Stimulated activated CD4-positive, alpha-beta T cell treated with anti-CD3 and anti-CD28 coated beads, Interleukin-15, amount 100 ng/mL, for 1 hour (primary cell): ENCODE measurements around the gene SPIN1.
"Not testable (repeated sequence)": the region's sequence is repeated elsewhere in the genome, so short reads cannot be mapped to it uniquely, and the experiment has no call there.

ENCODE experiments used
- DNase-seq, 2 donors: peaks; one replicate each; pipeline ENCODE4 v3.0.0-alpha.2; 2020; ENCODE audit warnings: low read depth in 1 of 2, low spot score in 1 of 2

SPIN1 gene

DNA sequence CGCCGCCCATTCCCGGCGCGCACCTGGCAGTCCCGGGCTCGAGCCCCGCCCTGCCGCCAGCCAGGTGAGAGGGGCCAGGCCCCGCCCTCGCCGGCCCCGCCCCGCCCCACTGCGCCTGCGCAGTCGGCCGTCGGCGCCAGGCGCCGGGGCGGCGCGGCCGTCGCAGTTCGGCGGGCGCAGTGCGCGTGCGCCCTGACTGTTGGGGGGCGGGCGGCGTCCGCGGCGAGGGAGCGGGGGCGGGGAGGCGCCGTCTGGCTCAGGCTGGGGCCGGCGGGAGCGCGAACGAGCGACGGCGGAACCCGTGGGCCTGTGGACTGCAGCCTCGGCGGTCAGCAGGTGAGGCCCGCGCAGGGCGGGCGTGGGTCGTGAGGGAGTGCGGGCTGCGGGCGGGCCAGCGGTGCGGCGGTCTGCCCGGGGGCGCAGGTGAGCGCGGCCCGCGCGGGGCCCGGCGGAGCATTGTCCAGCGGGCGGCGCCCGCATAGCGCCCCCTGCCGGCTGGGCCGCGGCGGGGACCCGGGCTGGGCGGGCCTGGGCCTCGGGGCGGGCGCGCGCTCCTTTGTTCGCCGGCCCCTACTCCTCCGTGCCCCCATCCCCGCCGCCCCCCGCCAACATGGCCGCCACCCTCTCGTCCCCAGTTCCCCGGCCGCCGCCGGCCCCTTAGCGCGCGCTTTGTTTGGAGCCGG, at the start of gene SPIN1:
TSS of gene SPIN1 (plus strand) at position 242 of the 683 bp plus-strand sequence. CDS start 38,096 bp downstream, outside the sequence.
- DNase-seq, result peak; percentile 75 to 85

DNA sequence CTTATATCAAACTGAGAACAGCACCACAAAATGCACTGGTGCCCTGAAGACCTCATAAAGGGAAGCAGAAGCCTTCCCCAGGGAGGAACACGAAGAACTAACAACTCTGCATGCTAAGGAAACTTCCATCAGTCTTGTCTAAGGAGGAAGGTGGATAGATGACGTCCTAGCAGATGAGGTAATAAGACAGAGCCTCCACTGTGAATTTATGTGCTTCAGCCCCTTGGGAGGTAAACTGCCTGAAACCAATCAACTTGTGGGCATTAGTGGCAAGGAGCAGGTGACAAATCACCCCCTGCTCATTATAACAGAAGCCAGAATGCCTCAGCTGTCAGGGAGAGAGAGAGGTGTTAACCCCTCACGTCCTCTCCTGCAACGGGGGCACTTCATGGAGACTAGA, 48.9 kb upstream of the SPIN1 start:
- DNase-seq, result no peak

- no peak for DNase-seq
Measured at GRCh38 chr9:88342246-88342645, 46.0 kb upstream of the SPIN1 start.

- no peak for DNase-seq
Measured at GRCh38 chr9:88344013-88344412, 44.2 kb upstream of the SPIN1 start.

DNA sequence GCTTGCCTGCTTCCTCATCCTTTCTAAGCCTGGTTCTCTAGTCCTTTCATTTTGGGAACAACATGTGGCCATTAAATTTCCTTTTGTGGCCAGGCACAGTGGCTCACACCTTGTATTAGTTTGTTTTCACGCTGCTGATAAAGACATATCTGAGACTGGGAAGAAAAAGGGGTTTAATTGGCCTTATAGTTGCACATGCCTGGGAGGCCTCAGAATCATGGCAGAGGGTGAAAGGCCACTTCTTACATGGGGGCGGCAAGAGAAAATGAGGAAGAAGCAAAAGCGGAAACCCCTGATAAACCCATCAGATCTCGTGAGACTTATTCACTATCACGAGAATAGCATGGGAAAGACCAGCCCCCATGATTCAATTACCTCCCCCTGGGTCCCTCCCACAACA, 37.9 kb upstream of the SPIN1 start:
- DNase-seq, result not testable (repeated sequence)

- no peak for DNase-seq
Measured at GRCh38 chr9:88355166-88355565, 33.1 kb upstream of the SPIN1 start.

- not testable (repeated sequence) for DNase-seq
Measured at GRCh38 chr9:88357250-88357649, 31.0 kb upstream of the SPIN1 start.

DNA sequence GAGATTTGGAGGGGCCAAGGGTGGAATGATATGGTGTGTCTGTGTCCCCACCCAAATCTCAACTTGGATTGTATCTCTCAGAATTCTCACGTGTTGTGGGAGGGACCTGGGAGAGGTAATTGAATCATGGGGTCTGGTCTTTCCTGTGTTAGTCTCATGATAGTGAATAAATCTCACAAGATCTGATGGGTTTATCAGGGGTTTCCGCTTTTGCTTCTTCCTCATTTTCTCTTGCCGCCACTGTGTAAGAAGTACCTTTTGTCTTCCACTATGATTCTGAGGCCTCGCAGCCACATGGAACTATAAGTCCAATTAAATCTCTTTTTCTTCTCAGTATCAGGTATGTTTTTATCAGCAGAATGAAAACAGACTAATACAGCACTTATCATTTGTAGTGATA, 29.5 kb upstream of the SPIN1 start:
- no peak for DNase-seq

DNA sequence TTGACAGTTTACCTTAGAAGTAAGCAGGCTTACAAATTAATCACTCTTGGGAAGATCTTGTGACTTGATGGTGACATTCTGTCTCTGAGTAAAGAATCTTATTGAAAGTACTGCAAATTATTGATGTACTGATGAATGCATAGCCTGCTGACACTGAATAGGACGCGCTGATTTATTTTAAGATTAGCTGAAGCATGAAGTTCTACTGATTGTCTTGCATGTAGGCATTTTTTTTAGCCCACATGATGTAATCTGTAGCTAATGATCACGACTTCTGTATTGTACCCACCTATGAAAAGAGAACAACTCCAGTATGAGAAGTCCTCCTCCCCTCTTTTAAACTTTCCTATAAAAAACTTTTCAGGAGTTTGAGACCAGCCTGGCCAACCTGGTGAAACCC, 28.3 kb upstream of the SPIN1 start:
- no peak for DNase-seq

DNA sequence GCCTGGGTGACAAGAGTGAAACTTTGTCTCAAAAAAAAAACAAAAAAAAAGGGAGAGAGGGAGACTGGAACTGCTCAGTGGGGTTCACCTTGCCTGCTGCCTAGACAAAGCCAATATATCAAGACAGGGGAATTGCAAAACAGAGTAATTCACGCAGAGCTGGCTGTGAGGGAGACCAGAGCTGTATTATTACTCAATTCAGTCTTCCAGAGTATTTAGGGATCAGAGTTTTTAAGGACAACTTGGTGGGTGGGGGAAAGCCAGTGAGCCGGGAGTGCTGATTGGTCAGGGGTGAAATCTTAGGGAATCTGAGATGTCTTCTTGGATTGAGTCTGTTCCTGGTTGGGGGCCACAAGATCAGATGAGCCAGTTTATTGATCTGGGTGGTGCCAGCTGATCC, 25.6 kb upstream of the SPIN1 start:
- no peak for DNase-seq

GRCh38 chr9:88363661-88364060, 24.6 kb upstream of the SPIN1 start:
- no peak for DNase-seq

- DNase-seq, result no peak
Measured at GRCh38 chr9:88364706-88365105, 23.5 kb upstream of the SPIN1 start.

GRCh38 chr9:88370346-88370745, 17.9 kb upstream of the SPIN1 start:
- no peak for DNase-seq

DNA sequence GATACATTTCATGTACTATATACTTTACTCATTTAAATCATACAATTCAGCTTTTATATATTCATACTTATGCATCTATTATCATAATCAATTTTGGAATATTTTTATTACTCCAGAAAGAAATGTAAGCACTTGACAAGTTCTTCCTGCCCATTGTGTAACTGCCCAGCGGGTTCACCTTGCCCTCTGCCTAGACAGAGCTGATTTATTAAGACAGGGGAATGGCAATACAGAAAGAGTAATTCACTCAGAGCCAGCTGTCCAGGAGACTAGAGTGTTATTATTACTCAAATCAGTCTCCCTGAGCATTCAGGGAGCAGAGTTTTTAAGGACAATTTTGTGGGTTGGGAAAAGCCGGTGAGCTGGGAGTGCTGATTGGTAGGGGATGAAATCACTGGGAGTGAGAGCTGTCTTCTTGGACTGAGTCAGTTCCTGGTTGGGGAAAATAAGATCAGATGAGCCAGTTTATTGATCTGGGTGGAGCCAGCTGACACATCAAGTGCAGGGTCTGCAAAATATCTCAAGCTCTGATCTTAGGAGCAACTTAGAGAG, 16.1 kb upstream of the SPIN1 start:
- no peak for DNase-seq

GRCh38 chr9:88373045-88373444, 15.2 kb upstream of the SPIN1 start:
- no peak for DNase-seq

- no peak for DNase-seq
Measured at GRCh38 chr9:88378317-88378716, 9.9 kb upstream of the SPIN1 start.

DNA sequence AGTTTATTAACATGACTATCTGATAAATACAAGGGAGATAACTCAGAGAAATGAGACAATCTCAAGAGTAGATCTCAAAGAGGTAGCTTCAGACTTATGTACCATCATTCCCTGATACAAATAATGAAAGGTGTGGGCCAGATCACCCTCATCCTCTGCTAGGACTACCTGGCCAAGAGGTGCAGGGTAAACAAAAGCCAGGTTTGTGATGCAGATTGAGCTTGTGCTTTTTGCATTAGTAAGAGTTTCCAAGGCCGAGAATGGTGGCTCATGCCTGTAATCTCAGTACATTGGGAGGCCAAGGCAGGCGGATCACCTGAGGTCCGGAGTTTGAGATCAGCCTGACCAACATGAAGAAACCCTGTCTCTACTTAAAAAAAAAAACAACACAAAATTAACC, 8.9 kb upstream of the SPIN1 start:
- no peak for DNase-seq

- DNase-seq, result no peak
Measured at GRCh38 chr9:88380118-88380517, 8.1 kb upstream of the SPIN1 start.

DNA sequence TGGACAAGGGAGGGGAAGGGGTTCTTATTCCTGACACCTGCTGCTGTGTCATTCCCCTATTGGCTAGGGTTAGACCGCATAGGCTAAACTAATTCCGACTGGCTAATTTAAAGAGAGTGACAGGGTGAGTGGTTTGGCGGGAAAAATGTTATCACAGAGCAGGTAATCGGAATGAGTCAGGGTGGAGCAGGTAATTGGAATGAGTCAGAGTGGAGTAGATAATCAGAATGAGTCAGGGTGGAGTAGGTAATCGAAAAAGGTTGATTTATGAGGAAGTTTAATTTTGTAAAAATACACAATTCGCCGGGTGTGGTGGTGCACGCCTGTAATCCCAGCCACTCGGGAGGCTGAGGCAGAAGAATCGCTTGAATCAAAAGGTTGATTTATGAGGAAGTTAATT, 6.9 kb upstream of the SPIN1 start:
- not testable (repeated sequence) for DNase-seq

- DNase-seq, result no peak
Measured at GRCh38 chr9:88383176-88383575, 5.1 kb upstream of the SPIN1 start.

DNA sequence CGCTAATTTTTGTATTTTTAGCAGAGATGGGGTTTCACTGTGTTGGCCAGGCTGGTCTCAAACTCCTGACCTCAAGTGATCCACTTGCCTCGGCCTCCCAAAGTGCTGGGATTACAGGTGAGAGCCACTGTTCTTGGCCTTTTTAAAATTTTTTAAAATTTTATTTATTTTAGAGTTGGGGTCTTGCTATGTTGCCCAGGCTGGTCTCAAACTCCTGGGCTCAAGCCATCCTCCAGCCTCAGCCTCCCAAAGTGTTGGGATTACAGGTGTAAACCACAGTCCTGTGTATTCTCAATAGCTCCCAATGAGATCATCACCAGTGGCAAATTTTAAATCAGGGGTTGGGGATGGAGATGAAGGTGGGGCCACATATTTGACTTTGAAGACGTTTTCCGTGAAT, 2.1 kb upstream of the SPIN1 start:
- not testable (repeated sequence) for DNase-seq

DNA sequence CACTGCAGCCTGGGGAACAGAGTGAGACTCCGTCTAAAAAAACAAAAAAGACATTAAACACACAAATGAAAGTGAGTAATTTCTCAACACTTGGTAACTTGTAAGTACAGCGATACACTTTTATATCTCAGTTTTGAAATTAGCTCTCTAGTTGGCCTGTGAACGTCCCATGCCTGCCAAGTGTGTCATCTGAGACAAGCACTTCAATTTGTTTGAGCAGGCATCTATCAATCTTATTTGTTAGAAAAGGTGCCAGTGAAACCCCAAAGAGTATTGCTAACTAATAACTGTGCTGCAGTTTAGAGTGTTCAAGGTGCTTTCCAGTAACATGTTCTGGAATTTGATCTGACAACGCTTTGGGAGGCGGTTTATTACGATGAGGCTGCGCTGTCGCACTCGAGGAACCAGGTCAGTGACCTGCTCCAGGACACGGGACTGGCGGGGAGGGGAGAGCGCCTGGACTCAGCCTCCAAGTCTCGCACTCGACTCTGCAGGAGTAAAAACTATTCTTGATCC, 1.1 kb upstream of the SPIN1 start:
- DNase-seq, result no peak
